Glutamatergic neuron (in vitro differentiated cells): ENCODE results near the gene OR8B4. TPM values are rescaled to one million over a fixed set of nuclear protein-coding genes. Genes with fewer than 3 reads are reported as not detected.

Experiments used
- DNase-seq: peaks from one replicate; pipeline ENCODE4 v3.0.0; 2022
- H3K27ac Mint-ChIP-seq: one replicate; pipeline ENCODE4 v1.8.0; 2020; ENCODE audit warnings: mild to moderate bottlenecking, mixed read lengths, inconsistent platforms; ENCODE audit not compliant: unreplicated experiment
- H3K27me3 Mint-ChIP-seq: one replicate; pipeline ENCODE4 v1.8.0; 2020; ENCODE audit warnings: mild to moderate bottlenecking, moderate library complexity, mixed read lengths, inconsistent platforms; ENCODE audit not compliant: unreplicated experiment
- H3K36me3 Mint-ChIP-seq: one replicate; pipeline ENCODE4 v1.8.0; 2020; ENCODE audit warnings: mild to moderate bottlenecking, mixed read lengths, inconsistent platforms; ENCODE audit not compliant: unreplicated experiment
- H3K4me1 Mint-ChIP-seq: one replicate; pipeline ENCODE4 v1.8.0; 2020; ENCODE audit warnings: mild to moderate bottlenecking, low read depth, mixed read lengths, inconsistent platforms; ENCODE audit not compliant: unreplicated experiment
- H3K4me3 Mint-ChIP-seq: one replicate; pipeline ENCODE4 v1.8.0; 2020; ENCODE audit warnings: mild to moderate bottlenecking, mixed read lengths, inconsistent platforms; ENCODE audit not compliant: unreplicated experiment
- H3K9me3 Mint-ChIP-seq: one replicate; pipeline ENCODE4 v1.8.0; 2020; ENCODE audit warnings: mild to moderate bottlenecking, moderate library complexity, mixed read lengths, inconsistent platforms; ENCODE audit not compliant: unreplicated experiment
- total RNA-seq: library from RNA; stranded (reverse); fragmentation: NEBNext Ultra II Directional; extraction: Animal tissue kit (Norgen Biotek cat#: 25700); gene quantifications from one replicate; pipeline ENCODE4 v1.2.1, GENCODE V29; 2021; ENCODE audit not compliant: unreplicated experiment
- TF ChIP-seq, protein P1 (sequence below): fragments of 200-600 bp; sonication (generic); IDR thresholded peaks from one replicate; pipeline ENCODE4 v1.5.0; 2021; ENCODE audit not compliant: partially characterized antibody, unreplicated experiment

Gene OR8B4
- total RNA-seq, 1 donor from 2014 or later = not detected

DNA sequence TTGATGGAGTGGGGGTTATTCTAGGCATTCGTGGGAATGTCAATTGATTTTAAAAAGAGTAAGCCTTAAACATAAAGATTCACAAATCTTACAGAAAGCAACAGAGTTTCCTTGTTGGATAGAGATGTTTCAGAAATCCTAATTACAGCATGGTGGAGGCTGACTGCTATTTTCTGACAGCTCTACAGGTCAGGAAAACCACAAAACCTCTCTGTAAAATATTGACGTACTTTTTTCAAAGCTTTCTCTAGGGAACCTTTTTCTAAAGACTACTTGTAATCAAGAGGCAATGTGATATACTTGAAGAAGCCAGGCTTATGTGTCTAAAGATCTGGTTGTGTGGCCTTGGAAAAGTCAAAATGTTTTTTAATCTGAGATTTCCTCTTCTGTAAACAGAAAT is 29.9 kb upstream of the OR8B4 start:
- no peaks in the 10 kb centered on the region for H3K27me3 Mint-ChIP-seq
- no peak for DNase-seq

DNA sequence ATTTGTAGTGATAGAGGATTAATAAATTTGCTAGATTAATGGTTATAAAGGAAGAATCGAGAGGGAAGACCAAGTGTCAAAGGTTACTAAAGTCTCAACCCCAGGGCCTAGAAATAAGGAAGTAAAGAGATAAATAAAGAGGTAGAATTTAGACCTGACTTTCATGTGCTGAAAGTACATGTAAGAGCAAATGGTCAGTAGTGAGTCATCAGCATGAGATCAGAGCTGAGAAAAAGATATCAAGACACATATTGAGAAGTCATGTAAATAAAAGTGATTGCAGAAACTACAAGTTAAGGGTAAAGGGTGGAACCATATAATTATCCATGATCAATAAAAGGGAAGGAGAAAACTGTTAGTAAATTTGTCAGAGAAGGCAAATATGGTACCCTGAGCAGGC is 22.2 kb upstream of the OR8B4 start:
- TF ChIP-seq, protein P1, sequence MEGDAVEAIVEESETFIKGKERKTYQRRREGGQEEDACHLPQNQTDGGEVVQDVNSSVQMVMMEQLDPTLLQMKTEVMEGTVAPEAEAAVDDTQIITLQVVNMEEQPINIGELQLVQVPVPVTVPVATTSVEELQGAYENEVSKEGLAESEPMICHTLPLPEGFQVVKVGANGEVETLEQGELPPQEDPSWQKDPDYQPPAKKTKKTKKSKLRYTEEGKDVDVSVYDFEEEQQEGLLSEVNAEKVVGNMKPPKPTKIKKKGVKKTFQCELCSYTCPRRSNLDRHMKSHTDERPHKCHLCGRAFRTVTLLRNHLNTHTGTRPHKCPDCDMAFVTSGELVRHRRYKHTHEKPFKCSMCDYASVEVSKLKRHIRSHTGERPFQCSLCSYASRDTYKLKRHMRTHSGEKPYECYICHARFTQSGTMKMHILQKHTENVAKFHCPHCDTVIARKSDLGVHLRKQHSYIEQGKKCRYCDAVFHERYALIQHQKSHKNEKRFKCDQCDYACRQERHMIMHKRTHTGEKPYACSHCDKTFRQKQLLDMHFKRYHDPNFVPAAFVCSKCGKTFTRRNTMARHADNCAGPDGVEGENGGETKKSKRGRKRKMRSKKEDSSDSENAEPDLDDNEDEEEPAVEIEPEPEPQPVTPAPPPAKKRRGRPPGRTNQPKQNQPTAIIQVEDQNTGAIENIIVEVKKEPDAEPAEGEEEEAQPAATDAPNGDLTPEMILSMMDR = no peak

More for the DNA sequence above, 29.9 kb upstream of the OR8B4 start:
- Mint-ChIP-seq H3K4me1 (no peaks in the 10 kb centered on the region), H3K27ac (no peak overlapping the region), H3K9me3 (no peaks in the 10 kb centered on the region), H3K36me3 (no peaks in the 10 kb centered on the region), H3K4me3 (no peak overlapping the region)
- TF ChIP-seq, protein P1 = no peak

DNA sequence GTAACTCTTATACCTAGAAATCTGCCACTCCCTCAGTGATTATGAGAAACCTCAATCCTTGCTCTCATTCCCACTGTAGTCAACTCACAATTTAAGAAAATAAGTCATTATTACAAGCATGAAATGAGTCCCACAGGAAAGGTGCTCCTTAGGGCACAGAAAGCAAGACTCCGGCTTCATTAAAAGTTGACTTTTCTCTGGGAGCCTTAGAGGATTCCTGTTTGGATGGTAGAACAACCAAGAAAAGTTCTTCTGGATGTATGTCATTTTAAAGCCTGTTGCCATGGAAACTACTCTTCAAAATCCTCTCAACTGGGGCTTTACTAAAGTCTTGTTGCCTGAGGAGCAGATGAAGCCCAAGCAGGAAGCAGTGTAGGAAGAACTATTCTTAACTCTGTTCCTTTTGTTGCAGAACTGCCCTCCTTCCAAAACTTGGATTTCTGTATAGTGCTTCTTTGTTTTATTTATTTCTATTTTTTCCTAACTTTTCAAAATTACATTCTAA is 21.0 kb upstream of the OR8B4 start, which contains the start of gene OR8B8:
OR8B8 (minus strand) TSS at position 51 of the 505 bp plus-strand sequence. CDS start 4,611 bp downstream, outside the sequence.
- Mint-ChIP-seq H3K4me1 (peaks cover 2% of the 10 kb centered on the region), H3K4me3 (no peak within 1 kb of the TSS), H3K27me3 (no peaks in the 10 kb centered on the region), H3K27ac (no peak within 1 kb of the TSS), H3K9me3 (no peaks in the 10 kb centered on the region), H3K36me3 (no peaks in the 10 kb centered on the region)
- TF ChIP-seq, protein P1 = no peak
- no peak for DNase-seq

More for the DNA sequence above, 22.2 kb upstream of the OR8B4 start:
- Mint-ChIP-seq H3K36me3 (no peaks in the 10 kb centered on the region), H3K27ac (no peak overlapping the region), H3K27me3 (no peaks in the 10 kb centered on the region), H3K9me3 (no peaks in the 10 kb centered on the region), H3K4me3 (no peak overlapping the region), H3K4me1 (peaks cover 2% of the 10 kb centered on the region)
- DNase-seq = no peak

DNA sequence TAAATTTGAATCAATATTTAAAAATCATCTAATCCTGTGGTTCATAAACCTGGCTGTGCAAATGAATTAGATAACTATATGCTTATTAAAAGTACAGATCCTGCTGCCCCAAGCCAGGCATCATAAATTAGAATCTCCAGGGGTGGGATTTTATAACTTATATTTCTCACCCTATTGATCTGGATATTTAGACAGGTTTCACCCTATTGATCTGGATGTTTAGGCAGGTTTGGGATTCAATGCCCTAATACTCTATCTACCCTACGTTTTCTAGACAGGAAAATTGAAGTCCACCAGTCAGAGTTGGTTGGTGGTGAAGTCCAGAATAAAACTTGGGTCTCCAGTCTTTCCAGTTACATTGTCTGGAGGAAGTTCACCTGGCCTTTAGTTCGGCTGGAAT is 18.2 kb upstream of the OR8B4 start:
- Mint-ChIP-seq H3K27ac (no peak overlapping the region), H3K4me1 (peaks cover 2% of the 10 kb centered on the region), H3K9me3 (no peaks in the 10 kb centered on the region), H3K4me3 (no peak overlapping the region), H3K27me3 (peaks cover 2% of the 10 kb centered on the region), H3K36me3 (no peaks in the 10 kb centered on the region)
- no peak for DNase-seq
- TF ChIP-seq, protein P1 = no peak

DNA sequence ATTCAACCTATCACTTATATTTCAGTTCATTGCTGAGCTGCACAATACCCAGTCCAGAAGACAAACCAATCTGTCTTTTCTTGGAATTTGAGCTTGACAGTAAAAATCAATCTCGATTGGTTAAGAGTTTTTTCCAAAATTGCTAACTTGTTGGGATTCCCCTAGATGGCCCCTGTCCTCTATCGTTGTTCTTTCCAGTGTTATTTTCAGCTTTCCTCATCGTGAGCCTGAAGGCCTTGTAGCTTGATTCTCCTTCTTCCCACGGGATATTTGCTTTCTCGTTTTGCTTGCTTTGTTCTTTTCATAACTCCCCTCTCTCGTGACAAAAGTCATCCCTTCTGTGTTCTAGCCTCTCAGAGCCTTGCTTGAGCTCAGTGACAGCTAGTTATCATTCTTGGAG is 17.8 kb upstream of the OR8B4 start:
- H3K36me3 Mint-ChIP-seq = no peaks in the 10 kb centered on the region
- H3K9me3 Mint-ChIP-seq = no peaks in the 10 kb centered on the region
- peaks cover 2% of the 10 kb centered on the region for H3K27me3 Mint-ChIP-seq
- H3K4me1 Mint-ChIP-seq = peaks cover 2% of the 10 kb centered on the region
- H3K4me3 Mint-ChIP-seq = no peak overlapping the region
- H3K27ac Mint-ChIP-seq = no peak overlapping the region
- DNase-seq = no peak
- TF ChIP-seq, protein P1 = no peak
